Stimulated activated CD4-positive, alpha-beta T cell treated with anti-CD3 and anti-CD28 coated beads, Interleukin-4, amount 100 ng/mL, for 48 hours (primary cell): Measurements from ENCODE around the gene NHEJ1.

Experiments used
- DNase-seq, 2 donors: peaks; one replicate each; pipeline ENCODE4 v3.0.0-alpha.2; 2020; ENCODE audit warnings: low read depth in 2 of 2

The NHEJ1 gene

DNA sequence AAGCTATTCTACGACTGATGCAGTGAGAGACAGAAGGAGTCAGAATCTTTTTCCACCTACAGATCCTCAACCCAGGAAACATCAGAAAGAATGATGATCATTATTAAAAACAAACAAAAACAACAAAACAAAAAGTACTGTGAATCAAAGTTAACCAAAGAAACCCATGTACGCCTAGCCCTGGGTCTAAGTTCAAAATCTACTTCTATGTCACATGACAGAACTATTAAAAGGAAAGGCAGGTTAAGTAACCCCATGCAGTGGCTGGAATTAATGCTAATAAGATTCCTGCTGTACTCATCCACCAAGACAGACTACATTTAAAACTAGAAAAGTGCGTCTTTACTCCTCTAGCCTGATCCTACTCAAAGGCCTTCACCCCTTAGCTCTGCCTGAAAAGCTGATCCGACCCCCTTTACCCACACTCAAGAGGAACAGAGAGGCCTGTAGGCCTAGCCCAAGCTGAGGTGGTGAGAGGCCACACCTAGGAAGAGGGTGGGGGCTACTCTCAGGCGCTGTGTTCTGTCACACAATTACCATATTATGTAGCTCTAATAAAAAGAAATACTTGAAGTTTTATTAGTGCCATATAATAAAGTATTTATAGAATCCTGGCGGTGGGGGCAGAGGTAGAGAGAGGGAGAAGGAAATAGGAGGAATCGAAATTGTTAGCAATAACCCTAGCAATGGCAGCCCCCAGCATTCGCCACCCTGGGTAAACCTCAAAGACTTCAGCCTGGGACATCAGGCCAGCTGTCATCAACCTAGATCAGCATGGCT is 37.1 kb downstream of the NHEJ1 start:
- no peak for DNase-seq

DNA sequence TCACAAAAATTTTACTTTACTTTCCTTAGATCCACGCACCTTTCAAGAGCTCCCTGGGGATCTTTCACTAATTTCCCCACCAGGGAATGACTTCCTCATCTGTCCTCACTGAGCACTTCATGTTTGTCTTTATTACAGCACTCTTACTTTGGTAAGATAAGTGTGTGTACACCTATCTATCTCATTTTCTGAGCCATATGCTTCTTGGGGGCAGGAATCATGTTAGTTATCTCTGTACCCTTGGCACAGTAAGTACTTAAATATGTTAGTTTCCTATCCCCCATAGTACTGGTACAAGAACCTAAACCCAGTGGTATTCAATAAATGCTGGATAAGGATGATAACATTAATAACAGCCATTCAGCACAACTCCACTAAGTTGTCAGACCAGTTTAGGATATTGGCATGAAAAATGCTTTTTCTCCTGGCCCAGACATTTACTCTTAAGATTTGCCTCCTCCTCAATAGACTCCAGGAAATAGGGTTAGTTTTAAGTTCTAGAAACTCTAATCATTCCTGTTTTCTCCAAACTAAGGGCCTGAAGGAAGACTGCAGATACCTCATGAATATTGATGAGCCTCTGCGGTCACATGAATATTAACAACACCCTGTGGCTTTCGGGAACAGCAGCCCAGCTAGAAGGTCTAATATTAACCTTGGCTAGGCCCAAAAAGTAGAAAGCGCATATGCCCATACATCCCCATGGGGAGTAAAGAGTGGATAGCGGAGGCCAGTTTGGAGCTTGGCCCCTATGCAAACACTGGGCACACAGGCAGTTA is 38.2 kb downstream of the NHEJ1 start:
- DNase-seq, result no peak

DNA sequence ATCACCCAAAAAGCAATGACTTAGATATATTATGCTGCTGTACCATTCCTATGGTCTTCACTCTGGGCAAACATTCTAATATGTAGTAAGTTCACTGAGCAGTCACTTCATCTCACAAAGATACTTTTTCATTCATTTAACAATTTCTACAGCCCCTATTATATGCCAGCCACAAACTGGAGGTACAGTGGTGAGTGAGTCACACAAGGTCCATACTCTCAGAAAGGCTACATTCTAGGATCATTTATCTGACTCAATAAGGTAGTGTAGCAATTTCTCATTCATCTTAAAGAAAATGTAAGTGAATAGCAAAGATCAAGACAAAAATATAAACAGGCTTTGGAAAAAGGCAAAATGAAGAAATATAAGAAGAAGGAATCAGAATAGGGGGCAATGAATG is 40.5 kb downstream of the NHEJ1 start:
- DNase-seq, result no peak

DNA sequence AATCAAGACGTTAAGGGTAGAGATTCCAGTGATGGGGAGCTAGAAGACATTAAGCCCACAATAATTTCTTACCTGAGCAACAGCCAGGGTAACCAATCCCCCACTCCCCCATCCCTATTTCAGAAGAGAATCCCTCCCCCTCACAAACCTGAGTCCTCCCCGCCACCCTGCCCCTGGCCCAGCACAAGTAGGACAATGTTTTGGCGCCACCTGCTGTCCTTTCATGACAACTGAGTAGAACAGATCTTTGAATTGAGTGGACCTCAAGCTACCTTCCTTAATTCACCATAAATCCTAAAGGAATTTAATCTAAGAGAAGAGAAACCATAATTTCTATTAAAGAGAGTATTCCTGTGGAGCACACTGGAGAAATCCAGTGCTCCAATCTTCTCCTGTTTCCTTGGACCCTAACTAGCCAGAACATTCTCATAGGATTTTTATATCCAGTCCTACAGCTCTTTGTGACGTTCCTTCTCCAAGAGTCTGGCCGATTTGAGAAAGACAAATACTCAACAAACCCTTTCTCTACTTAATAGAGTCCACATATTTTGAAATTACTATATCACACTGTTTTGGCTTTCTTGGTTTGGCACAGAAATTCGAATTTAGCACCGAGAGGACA is 41.1 kb downstream of the NHEJ1 start:
- DNase-seq, result peak; percentile 58 to 60

DNA sequence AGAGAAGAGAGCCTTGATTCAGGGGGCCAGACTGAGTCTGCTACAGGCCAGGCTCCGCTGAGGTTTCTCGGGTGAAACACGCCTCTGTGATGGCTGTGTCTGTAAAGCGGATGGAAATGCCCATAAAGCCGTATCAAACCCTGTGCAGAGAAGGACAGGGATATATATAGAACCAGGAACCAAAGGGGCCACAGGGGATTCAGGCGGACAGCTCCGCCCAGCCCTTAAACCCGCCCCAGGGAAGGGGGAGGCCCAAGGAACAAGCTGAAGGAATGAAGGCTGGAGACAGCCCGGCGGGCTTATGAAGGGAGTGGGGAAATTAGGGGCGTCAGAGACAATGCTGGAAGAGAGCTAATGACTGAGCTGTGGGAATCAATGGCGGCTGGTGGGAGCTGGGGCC is 42.1 kb downstream of the NHEJ1 start:
- no peak for DNase-seq

DNA sequence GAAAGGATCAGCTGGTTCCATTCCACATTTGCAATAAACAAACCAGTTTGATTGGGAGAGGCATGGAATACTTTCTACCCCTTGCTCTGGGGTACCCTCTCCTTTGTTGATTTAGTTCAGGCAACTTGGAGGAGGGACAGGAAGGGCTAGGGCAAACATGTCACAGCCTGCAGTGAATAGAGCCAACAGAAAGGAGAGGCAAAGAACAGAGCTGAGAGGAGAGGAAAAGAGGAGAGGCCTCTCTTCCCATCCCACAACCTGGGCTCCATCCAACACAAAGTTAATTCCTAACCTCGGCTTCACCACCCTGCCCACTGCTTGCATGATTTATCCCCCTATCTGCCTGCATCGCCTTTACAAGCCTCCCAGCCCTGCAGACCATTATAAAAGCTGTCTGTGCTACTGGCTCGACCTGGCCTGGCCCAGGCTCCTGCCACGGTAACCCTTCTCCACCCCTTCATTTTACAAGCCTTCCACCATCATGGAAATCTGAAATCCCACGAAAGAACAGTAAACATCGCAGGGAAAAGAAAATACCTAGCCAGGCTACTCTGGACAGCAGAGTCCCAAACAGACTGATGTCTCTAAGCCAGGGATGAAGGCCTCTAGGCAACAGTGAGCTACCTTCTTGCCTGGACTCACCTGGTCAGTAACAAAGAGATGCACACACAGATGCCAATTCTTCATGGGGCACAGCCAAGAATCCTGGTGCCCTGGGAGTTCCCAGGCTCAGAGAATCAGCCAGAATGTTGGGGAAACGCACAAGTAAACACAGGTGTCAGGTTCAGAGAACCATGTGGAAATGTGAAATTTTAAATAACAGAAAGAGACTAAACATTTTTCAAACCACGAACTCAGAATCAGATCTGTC is 43.6 kb downstream of the NHEJ1 start:
- DNase-seq, result no peak

DNA sequence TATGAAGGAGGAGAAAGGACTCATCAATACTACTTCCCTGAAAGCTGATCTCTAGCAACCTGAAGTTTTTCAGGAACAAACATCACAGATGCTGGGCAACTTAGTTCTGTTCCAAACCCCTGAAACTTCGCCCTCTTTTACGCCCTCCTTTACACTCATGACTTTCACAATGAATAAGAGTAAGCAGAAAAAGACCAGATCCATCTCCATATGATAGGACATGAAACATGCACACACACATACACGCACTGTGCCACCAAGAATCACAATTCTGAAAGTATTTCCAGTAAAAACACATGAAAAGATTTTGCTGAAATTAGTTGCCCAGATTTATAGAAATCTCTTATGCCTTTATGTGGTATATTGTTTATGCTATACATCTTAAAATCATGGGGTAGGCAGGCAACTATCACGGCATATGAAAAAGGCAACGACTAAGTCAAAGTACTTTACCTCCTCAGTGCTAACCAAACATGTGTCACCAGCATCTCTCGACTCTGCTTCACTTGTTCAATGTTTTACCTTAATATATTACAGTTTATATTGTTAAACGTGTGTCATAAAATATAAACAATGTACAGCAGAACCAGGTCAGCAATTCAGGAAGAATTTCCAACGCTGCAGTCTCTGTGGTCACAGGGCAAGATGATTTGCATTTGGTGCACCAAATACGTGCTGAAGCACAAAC is 47.8 kb downstream of the NHEJ1 start:
- DNase-seq, result no peak

DNA sequence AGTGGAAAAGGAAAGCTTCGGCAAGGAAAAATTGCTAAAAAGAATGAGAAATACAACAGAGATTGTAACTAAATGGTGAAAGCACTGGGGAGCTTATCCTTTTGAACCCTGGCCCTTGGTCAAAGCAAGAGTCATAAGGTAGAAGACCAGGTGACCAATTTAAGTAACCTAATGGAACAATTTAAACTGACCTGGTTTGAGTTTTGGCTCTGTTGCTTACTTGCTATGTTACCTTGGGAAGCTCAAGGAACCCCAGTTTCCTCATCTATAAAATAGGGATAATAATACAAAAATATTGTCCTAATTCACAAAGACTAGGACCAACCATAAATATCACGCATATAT is 48.6 kb downstream of the NHEJ1 start:
- DNase-seq, result no peak

DNA sequence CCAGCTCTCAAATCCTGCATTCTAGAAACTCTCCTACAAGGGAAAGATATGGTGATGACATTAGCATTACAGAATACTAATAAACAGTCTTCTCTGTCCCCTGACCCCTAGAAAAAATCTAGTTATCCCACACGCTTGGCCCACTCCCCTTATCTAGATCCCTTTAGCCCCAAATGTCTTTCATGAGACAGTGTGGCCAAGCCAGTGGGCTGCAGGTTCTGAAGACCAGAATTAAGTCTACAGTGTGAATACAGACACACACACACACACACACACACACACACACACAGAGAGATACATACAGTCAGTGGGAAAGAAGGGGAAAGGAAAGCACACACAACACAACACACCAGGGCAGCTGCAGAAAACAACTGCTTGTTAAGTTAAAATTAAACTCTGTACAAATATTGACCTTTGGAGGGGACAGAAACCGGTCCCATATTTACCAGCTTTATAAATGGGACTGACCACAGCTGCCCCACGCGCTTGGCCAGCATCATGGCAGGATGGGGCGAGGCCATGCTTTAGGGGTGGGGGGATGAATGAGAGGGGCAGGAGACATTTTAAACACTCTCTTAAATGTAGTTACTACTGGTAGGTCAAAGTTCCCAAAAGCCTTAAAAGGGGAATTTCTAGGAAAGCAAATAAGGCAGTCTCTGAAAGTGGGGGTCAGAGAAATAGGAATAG is 49.1 kb downstream of the NHEJ1 start:
- DNase-seq, result no peak

DNA sequence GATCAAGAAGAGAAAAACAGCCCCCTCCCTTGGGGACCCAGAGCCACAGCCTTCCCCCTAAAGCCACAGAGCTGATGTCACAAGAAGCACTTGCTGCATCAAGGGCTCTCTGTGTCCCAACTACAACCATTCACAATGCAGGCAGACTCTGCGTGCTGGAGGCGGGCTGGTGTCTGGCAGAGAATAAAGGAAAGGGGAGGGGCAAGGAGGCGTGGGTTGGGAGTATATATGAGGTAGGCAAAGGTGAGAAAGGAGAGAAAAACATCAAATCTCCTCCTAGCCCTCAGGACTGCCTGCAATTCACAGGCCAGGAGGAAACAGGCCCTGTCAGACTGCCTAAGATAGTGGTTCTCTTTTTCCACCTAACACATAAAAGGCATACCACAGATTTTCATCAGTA is 51.1 kb downstream of the NHEJ1 start:
- peak; percentile 24 to 27 for DNase-seq

DNA sequence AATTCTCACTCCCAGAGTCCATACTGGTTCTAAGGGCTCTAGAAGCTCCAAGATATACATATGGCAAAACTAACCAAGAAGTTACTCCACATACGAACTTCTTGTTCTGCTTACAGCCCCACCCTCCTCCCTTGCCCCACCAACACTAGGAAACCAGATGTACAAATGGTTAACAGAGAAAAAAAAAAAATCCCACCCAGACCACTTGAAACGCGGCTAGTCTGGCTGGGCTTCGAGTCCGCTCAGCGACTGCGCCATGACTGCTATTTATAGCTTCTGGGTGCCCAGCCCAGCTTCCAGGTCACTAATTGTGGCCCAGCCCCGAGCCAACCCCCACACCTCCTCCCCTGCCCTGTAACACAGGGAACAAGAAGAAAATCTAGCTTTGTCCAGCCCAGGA is 52.9 kb downstream of the NHEJ1 start:
- DNase-seq, result no peak

DNA sequence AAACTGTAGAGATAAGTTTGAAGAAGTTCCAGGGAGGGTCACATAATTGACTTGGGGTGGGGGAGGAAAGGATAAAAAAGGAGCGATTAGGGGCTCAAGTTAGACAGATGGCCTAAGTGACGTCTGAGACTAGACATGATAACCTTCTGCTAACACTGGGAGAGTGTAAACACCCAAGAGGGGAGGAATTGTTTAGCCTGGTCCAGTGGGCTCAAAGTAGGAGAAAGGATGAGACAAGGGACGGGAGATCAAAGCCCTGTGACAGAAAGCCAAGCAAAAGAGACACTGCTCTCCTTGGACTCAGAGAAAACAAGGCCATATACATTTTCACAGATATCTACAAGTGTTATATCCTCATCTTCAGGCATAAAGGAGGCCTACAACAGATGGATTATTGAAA is 54.4 kb downstream of the NHEJ1 start:
- no peak for DNase-seq

DNA sequence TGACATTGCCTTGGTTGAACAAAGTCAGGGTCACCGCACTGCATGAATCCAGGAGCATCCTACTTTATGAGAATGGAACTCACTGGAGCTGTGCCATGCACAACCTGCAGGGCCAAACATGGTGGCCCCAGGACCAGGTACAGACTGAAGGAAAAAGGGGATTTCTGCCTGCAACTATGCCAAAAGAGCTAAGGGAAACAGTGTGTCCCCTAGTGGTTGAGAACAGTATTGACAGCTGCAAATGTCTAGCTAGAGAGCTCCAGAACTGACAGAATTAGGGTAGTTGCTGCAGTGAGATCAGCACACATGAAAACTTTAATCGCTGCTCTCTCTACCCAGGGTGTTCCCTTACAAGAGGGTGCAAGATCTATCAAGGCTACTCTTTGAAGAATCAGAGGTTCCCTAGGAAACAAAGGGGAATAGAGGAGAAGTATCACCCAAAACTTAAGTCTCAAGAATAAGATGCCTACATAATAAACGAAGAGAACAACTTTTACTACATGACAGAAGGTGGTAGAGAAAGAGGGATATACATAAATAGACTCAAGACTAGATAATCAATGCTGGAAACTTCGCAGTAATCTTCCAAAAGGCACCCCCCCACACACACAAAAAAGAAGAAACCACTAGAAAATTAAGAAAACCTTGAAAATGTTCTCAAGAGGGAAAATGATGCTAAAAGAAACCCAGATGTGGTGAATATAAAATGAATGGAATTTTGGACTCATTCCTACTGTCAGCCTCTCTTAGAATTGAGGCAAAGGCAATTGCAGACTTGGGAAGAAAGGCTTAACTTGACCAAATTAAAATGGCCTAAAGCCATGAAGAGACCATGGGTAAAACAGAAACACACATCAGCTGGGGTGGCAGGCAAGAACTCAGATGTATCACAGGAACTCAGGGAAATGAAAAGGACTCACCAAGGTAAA is 56.2 kb downstream of the NHEJ1 start:
- no peak for DNase-seq

DNA sequence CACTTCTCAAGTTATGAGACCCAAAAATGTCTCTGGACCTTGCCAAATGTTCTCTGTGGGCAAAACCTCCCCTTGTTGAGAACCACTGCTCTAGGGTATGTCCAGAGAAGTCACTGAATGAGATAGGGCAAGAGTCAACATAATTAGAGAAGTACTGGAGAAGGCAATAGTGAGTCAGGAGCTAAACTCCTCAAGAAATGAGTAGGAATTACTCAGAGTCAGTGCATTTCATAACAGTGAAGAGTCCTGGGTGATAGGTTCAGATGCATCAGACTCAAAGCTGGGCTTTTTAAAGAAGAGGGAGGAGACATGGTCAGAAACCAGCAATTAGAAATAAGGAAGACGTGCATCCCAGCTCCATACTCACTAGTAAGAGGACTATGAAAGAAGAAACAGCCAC is 61.3 kb downstream of the NHEJ1 start:
- no peak for DNase-seq

DNA sequence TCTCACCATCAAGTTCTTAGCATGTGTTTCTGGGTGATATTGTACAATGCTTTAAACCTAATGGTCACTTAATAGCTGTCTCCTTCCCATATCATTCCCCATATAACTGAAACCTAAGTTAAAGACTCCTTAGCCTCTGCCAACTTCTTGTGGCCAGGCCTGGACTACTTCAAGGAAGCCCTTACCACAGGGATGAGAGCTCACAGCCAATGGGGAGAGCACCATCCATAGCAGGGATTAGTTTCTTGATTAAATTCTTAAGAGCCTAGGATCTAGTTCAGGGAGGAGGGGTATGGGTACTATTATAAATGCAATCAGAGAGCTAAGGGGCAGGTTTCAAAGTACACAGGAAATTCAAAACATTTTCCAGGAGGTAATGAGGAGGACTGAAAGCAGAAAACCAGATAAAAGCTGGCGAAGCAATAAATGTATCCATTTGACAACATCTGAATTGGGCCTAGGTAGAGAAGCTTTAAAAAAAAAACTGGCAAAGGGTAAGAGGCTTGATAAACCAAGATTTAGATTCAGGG is 65.1 kb downstream of the NHEJ1 start:
- no peak for DNase-seq

DNA sequence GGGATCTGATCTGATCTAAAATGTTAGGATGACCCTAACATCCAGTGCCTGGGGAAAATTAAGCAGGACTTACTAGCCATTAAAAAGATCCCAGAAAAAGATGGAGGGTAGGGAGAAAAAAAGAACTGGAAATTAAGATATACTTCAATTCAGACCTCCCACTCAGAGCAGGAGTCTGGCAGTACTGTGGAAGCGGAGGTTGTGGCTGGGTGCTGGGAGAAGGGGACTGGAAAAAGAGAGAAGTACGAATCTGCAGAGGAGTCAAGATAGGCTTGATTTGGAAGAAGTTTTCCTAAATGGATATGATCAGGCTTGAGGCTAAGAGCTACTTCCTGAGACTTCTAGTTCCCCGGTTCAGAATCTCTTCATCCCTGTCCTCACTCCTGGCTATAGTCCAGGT is 66.4 kb downstream of the NHEJ1 start:
- no peak for DNase-seq

DNA sequence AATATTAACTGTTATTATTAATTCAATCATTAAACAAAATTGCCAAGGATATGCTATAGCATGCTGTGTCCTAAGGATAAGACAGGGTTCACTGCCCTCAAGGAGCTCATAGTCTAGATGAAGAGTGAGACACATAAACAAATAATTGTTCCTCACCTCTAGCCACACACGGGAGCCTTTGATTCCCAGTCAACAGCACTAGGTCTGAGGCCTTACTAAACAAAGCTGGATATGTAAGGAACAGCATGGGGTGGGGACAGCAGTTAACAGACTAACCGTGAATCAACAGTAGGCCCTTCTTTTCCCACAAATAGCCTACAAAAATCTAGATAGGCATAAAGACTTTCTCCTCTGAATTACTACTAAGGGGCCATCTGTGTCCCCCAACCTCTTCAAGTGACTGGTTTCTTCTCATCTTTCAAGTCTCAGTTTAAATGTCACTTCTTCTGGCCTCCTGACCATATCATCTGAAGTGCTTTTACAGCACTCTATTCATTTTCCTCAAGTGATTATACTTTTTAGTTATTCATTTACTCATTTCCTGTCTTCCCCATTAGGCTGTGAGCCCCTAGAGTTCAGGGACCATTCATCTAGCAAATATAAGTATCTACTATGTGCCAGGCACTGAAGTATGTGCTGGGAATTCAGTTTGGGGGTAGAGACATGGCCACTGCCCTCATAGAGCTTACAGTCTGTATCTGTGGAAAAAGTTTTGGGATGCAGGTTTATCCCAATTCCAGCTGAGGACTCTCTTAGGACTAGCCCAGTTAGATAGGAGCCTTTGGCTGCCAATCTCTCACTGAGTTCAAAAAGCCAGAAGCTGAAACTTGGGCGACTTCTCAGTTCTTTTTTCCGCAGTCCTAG is 69.9 kb downstream of the NHEJ1 start:
- no peak for DNase-seq

DNA sequence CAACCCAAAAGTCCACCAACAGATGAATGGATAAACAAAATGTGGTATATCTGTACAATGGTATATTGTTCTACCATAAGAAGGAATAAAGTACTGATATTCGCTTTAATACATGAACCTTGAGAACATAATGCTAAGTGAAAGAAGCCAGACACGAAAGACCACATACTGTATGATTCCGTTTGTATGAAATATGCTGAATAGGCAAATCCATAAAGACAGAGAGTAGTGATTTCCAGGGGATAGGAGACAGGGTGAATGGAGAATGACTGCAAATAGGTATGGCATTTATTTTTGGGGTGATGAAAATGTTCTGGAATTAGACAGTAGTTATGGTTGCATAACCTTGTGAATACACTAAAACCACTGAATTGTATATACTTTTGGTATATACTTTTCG is 71.3 kb downstream of the NHEJ1 start:
- no peak for DNase-seq

DNA sequence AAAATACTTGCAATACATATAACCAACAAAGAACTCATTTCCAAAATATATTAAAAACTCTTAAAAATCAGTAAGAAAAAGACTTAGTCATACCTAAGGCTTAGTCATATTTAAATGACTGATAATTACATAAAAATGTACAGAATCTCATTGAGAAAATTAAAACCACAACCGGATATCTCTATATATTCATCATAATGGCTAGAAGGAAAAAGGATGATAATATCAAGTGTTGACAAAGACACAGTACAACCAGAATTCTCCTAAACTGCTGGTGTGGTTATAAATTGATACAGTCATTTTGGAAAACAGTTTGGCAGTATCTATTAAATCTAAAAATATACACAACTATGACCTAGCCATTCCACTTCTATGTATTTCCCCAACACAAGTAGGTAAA is 72.8 kb downstream of the NHEJ1 start:
- DNase-seq, result no peak
